Measurements from ENCODE around the gene PLPPR4.

DNA sequence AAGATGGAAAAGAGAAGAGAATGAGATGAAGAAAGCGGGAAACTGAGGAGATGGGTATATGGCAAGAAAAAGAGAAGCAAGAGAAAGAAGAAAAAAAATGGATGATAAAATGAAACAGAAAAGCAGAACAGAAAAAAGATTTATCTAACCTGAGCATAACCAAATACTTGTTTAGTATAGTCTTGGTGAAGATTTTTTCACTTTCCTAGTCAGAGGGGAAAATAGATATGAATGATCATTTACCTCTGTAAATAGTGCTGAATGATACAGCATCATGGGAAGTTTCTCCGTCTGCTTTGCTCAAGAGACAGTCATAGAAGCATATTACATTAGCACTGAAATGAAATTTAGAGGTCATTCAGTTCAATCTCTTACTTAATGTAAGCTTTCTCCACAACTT lies 36.1 kb upstream of the PLPPR4 start:
- no peak for TF ChIP-seq CTCF (IDR thresholded peaks at IDR 0.05)
- TF ChIP-seq ZFX (IDR thresholded peaks at IDR 0.05; ENCODE audit: borderline replicate concordance), result no peak

Measured in 22Rv1 (cell line).